HepG2 (cell line): ENCODE data around the gene ENDOG. TPM values are rescaled to one million over a fixed set of nuclear protein-coding genes. Genes with fewer than 3 reads are reported as not detected.

Source experiments
- AHR ChIP-seq: IDR thresholded peaks from 2 replicates; pipeline ENCODE4 v1.6.1; 2018; ENCODE audit warnings: missing genetic modification reagents, missing compliant biosample characterization
- FIP1L1 ChIP-seq: fragments of 200-400 bp; formaldehyde crosslinking; IDR thresholded peaks from 2 replicates; pipeline ENCODE4 v1.6.1; 2018; ENCODE audit warnings: low read depth, mild to moderate bottlenecking, low read length, moderate library complexity, borderline replicate concordance; ENCODE audit not compliant: insufficient read depth
- HCFC1 ChIP-seq: fragments of 150-350 bp; IDR thresholded peaks from 2 replicates; pipeline ENCODE4 v1.6.1; 2014; ENCODE audit warnings: low read depth, low read length
- HNRNPL ChIP-seq: fragments of 200-400 bp; formaldehyde crosslinking; IDR thresholded peaks from 2 replicates; pipeline ENCODE4 v1.6.1; 2017; ENCODE audit warnings: mild to moderate bottlenecking, low read depth, low read length
- IRX3 ChIP-seq: sonication (generic); formaldehyde crosslinking; IDR thresholded peaks from 2 replicates; pipeline ENCODE4 v1.8.1; 2023; ENCODE audit warnings: mild to moderate bottlenecking, low read depth, missing genetic modification reagents, borderline replicate concordance
- JUN ChIP-seq: sonication (generic); formaldehyde crosslinking; IDR thresholded peaks from 2 replicates; pipeline ENCODE4 v1.4.0; 2020; ENCODE audit warnings: mild to moderate bottlenecking, missing genetic modification reagents
- MAF1 ChIP-seq: sonication (generic); formaldehyde crosslinking; IDR thresholded peaks from 2 replicates; pipeline ENCODE4 v1.5.0; 2020; ENCODE audit warnings: missing genetic modification reagents, borderline replicate concordance
- MBNL3 ChIP-seq: fragments of 250-450 bp; sonication (Bioruptor Pico); conservative IDR thresholded peaks from 2 replicates; pipeline ENCODE4 v1.8.0; 2022; ENCODE audit warnings: mild to moderate bottlenecking, inconsistent platforms
- MEIS2 ChIP-seq: sonication (generic); formaldehyde crosslinking; IDR thresholded peaks from 2 replicates; pipeline ENCODE4 v1.9.0; 2021; ENCODE audit warnings: mild to moderate bottlenecking, missing genetic modification reagents
- MYNN ChIP-seq: sonication (generic); formaldehyde crosslinking; IDR thresholded peaks from 2 replicates; pipeline ENCODE4 v1.4.0; 2020; ENCODE audit warnings: mild to moderate bottlenecking, low read depth, missing genetic modification reagents
- RARA ChIP-seq: IDR thresholded peaks from 2 replicates; pipeline ENCODE4 v1.6.1; 2016; ENCODE audit warnings: missing genetic modification reagents, missing compliant biosample characterization
- RBM39 ChIP-seq: fragments of 200-400 bp; formaldehyde crosslinking; IDR thresholded peaks from one replicate; pipeline ENCODE4 v1.6.1; 2018; ENCODE audit warnings: antibody characterized with exemption, mild to moderate bottlenecking, low read depth, low read length; ENCODE audit not compliant: poor library complexity, severe bottlenecking
- SAFB2 ChIP-seq: sonication (generic); formaldehyde crosslinking; IDR thresholded peaks from 2 replicates; pipeline ENCODE4 v1.5.1; 2020; ENCODE audit warnings: missing genetic modification reagents, low read depth, mild to moderate bottlenecking, borderline replicate concordance
- SCMH1 ChIP-seq: sonication (generic); formaldehyde crosslinking; IDR thresholded peaks from 2 replicates; pipeline ENCODE4 v1.9.0; 2021; ENCODE audit warnings: missing genetic modification reagents, mild to moderate bottlenecking, borderline replicate concordance
- SNAPC2 ChIP-seq: sonication (generic); formaldehyde crosslinking; IDR thresholded peaks from 2 replicates; pipeline ENCODE4 v1.8.1; 2022; ENCODE audit warnings: mild to moderate bottlenecking, missing genetic modification reagents
- ZNF101 ChIP-seq: sonication (generic); formaldehyde crosslinking; IDR thresholded peaks from 2 replicates; pipeline ENCODE4 v1.4.0; 2020; ENCODE audit warnings: mild to moderate bottlenecking, low read depth, missing genetic modification reagents, borderline replicate concordance
- ZNF143 ChIP-seq: sonication (generic); formaldehyde crosslinking; IDR thresholded peaks from 2 replicates; pipeline ENCODE4 v1.4.0; 2020; ENCODE audit warnings: missing genetic modification reagents
- ZNF224 ChIP-seq: sonication (generic); formaldehyde crosslinking; IDR thresholded peaks from 2 replicates; pipeline ENCODE4 v1.5.0; 2020; ENCODE audit warnings: mild to moderate bottlenecking, missing genetic modification reagents
- ZNF546 ChIP-seq: sonication (generic); formaldehyde crosslinking; conservative IDR thresholded peaks from 2 replicates; pipeline ENCODE4 v1.8.1; 2023; ENCODE audit warnings: mild to moderate bottlenecking, missing genetic modification reagents
- ZNF670 ChIP-seq: sonication (generic); formaldehyde crosslinking; IDR thresholded peaks from 2 replicates; pipeline ENCODE4 v1.8.0; 2022; ENCODE audit warnings: mild to moderate bottlenecking, missing genetic modification reagents, borderline replicate concordance
- ZNF7 ChIP-seq: IDR thresholded peaks from 2 replicates; pipeline ENCODE4 v1.6.1; 2016; ENCODE audit warnings: missing biosample characterization, missing genetic modification reagents
- ZSCAN25 ChIP-seq: sonication (generic); formaldehyde crosslinking; IDR thresholded peaks from 2 replicates; pipeline ENCODE4 v1.8.0; 2022; ENCODE audit warnings: mild to moderate bottlenecking, missing genetic modification reagents
- ZSCAN31 ChIP-seq: sonication (generic); formaldehyde crosslinking; IDR thresholded peaks from 2 replicates; pipeline ENCODE4 v1.5.0; 2020; ENCODE audit warnings: low read depth, mild to moderate bottlenecking, missing genetic modification reagents
- polyA plus RNA-seq, 8 experiments: library from polyadenylated mRNA; depleted of rRNA in 3 of 8; stranded (reverse) in 7 of 8; unstranded in 1 of 8; fragments of >200 nt; fragmentation: Illumina TruSeq in 4 of 8; extraction: Trizol in 4 of 8; gene quantifications; 2 replicates each; pipeline versions ENCODE4 v1.2.1 to v1.2.3, GENCODE V29; 2011 to 2016; ENCODE audit warnings: low read depth in 4 of 8, missing spikeins in 1 of 8, mixed read lengths in 1 of 8; ENCODE audit not compliant: insufficient read depth in 1 of 8
- total RNA-seq, 5 experiments: library from RNA; depleted of rRNA; stranded (reverse); fragments of >200 nt; fragmentation: Illumina TruSeq; extraction: Trizol; gene quantifications; 2 replicates each; pipeline ENCODE4 v1.2.3, GENCODE V29; 2016; ENCODE audit warnings: low read depth in 1 of 5
- TF ChIP-seq, protein P1 (sequence below): sonication (generic); formaldehyde crosslinking; IDR thresholded peaks from 2 replicates; pipeline ENCODE4 v1.5.0; 2020; ENCODE audit warnings: mild to moderate bottlenecking, missing genetic modification reagents
- TF ChIP-seq, protein P2 (sequence below): sonication (generic); formaldehyde crosslinking; IDR thresholded peaks from 2 replicates; pipeline ENCODE4 v1.5.0; 2020; ENCODE audit warnings: mild to moderate bottlenecking, missing genetic modification reagents, moderate library complexity
- TF ChIP-seq, protein P3 (sequence below): sonication (generic); formaldehyde crosslinking; IDR thresholded peaks from 2 replicates; pipeline ENCODE4 v1.4.0; 2020; ENCODE audit warnings: low read depth, mild to moderate bottlenecking, missing genetic modification reagents
- TF ChIP-seq, protein P4 (sequence below): sonication (generic); formaldehyde crosslinking; IDR thresholded peaks from 2 replicates; pipeline ENCODE4 v1.4.0; 2020; ENCODE audit warnings: mild to moderate bottlenecking, low read depth, missing genetic modification reagents

ENDOG gene
- total and polyA plus RNA-seq, 2 of the 13 experiments (the other 11 are each of a cell fraction or from before 2014, with no cell fraction given) = 26.3 to 28.8 TPM

DNA sequence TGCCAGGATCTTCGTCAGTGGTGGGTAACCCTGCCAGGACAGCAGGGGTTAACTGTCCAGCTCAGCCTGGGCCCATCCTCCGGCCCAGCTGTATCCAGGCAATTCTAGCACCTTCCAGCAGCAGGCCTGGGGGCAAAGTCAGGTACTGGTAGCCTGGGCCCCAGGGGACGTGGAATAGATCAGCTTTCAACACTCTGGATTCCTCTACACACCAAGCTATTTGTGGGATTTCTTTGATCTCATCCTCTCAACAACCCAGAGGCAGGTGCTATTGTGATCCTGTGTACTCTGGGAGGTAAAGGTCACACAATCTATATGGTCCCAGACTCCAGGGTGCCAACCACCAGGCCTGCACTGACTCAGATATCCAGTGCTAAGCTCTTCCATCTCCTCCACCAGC lies 20.0 kb downstream of the ENDOG start (continued):
- no peak for TF ChIP-seq ZNF143 (CRISPR knock-in tag)
- peak; percentile 83 for TF ChIP-seq RARA (CRISPR knock-in tag)
- no peak for TF ChIP-seq HCFC1
- TF ChIP-seq MBNL3 (CRISPR knock-in tag) = no peak
- TF ChIP-seq ZNF670 = no peak
- TF ChIP-seq ZNF7 (CRISPR knock-in tag) = no peak
- 0 out of 2 replicates have a peak, but pooled peaks have one; percentile 50 for TF ChIP-seq SAFB2
- 0 out of 2 replicates have a peak, but pooled peaks have one; percentile 9 for TF ChIP-seq HNRNPL
- TF ChIP-seq ZNF101 (CRISPR knock-in tag) = no peak
- TF ChIP-seq ZNF224 (CRISPR knock-in tag) = peak; percentile 68; the same call in 1 of the 2 replicates
- TF ChIP-seq FIP1L1 = no peak
- TF ChIP-seq SCMH1 (CRISPR knock-in tag) = no peak
- TF ChIP-seq SNAPC2 (CRISPR knock-in tag) = no peak
- TF ChIP-seq IRX3 (CRISPR knock-in tag) = no peak
- TF ChIP-seq, protein P1, sequence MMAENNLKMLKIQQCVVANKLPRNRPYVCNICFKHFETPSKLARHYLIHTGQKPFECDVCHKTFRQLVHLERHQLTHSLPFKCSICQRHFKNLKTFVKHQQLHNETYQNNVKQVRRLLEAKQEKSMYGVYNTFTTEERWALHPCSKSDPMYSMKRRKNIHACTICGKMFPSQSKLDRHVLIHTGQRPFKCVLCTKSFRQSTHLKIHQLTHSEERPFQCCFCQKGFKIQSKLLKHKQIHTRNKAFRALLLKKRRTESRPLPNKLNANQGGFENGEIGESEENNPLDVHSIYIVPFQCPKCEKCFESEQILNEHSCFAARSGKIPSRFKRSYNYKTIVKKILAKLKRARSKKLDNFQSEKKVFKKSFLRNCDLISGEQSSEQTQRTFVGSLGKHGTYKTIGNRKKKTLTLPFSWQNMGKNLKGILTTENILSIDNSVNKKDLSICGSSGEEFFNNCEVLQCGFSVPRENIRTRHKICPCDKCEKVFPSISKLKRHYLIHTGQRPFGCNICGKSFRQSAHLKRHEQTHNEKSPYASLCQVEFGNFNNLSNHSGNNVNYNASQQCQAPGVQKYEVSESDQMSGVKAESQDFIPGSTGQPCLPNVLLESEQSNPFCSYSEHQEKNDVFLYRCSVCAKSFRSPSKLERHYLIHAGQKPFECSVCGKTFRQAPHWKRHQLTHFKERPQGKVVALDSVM (CRISPR knock-in tag) = no peak
- TF ChIP-seq, protein P2, sequence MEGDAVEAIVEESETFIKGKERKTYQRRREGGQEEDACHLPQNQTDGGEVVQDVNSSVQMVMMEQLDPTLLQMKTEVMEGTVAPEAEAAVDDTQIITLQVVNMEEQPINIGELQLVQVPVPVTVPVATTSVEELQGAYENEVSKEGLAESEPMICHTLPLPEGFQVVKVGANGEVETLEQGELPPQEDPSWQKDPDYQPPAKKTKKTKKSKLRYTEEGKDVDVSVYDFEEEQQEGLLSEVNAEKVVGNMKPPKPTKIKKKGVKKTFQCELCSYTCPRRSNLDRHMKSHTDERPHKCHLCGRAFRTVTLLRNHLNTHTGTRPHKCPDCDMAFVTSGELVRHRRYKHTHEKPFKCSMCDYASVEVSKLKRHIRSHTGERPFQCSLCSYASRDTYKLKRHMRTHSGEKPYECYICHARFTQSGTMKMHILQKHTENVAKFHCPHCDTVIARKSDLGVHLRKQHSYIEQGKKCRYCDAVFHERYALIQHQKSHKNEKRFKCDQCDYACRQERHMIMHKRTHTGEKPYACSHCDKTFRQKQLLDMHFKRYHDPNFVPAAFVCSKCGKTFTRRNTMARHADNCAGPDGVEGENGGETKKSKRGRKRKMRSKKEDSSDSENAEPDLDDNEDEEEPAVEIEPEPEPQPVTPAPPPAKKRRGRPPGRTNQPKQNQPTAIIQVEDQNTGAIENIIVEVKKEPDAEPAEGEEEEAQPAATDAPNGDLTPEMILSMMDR = no peak
- 0 out of 2 replicates have a peak, but pooled peaks have one; percentile 54 for TF ChIP-seq MEIS2 (CRISPR knock-in tag)
- no peak for TF ChIP-seq JUN (CRISPR knock-in tag)
- TF ChIP-seq RBM39 = no peak
- TF ChIP-seq ZNF546 (CRISPR knock-in tag) = no peak
- TF ChIP-seq, protein P3, sequence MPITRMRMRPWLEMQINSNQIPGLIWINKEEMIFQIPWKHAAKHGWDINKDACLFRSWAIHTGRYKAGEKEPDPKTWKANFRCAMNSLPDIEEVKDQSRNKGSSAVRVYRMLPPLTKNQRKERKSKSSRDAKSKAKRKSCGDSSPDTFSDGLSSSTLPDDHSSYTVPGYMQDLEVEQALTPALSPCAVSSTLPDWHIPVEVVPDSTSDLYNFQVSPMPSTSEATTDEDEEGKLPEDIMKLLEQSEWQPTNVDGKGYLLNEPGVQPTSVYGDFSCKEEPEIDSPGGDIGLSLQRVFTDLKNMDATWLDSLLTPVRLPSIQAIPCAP (CRISPR knock-in tag) = no peak
- no peak for TF ChIP-seq MYNN
- no peak for TF ChIP-seq AHR (CRISPR knock-in tag)
- TF ChIP-seq ZSCAN25 (CRISPR knock-in tag) = no peak
- TF ChIP-seq MAF1 = no peak
- TF ChIP-seq ZSCAN31 (CRISPR knock-in tag) = peak; percentile 24; the same call in 1 of the 2 replicates
- TF ChIP-seq, protein P4, sequence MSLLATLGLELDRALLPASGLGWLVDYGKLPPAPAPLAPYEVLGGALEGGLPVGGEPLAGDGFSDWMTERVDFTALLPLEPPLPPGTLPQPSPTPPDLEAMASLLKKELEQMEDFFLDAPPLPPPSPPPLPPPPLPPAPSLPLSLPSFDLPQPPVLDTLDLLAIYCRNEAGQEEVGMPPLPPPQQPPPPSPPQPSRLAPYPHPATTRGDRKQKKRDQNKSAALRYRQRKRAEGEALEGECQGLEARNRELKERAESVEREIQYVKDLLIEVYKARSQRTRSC = no peak
